Measurements from ENCODE around the gene ACOX3.

The ACOX3 gene

DNA sequence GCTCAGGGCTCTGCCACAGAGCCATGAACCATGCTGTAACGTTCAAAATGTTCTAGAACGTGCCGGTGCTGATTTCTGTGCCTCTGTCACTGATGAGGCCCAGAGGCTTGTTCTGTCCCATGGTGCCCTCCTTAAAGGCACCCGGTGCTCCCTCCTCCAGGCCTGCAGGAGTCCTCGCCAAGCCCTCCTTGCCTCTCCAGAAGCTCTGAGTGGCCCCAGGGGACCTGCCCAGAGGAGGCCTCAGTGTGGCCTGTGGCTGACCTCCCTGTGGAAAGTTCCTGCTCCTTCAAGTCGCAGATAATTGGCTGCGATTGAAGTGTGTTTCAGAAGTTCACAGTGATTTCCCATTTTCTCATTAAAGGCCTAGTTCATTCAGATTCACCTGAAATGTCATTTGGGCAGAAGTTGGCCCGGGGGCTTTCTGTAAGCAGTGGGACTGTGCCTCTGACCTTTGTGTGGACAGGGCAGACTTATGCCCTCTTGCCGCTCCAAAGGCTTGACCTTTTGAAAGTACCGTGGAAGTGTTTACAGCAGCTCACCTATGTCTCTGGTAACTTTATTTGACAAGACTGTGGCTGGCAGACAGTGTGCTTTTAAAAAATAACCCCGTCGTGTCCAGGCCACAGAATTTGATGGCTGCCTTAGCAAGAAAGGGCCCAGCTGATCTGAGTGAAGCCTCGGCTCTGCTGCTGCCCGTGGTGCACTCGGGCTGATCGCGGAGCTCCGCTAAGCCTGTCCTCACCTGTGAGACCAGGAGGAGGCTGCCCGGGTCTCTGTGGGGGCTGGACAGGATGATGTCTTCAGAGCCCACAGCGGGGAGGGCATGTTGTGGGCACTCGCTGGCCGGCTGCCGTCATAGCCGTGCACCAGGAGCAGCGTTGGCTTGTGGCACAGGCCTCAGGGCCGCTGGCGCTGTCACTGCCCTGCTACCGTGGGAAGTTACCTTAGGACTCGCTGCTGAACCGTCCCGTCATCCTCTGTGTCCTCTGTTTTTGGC lies 25.4 kb upstream of the ACOX3 start:
- DNase-seq = no peak

DNA sequence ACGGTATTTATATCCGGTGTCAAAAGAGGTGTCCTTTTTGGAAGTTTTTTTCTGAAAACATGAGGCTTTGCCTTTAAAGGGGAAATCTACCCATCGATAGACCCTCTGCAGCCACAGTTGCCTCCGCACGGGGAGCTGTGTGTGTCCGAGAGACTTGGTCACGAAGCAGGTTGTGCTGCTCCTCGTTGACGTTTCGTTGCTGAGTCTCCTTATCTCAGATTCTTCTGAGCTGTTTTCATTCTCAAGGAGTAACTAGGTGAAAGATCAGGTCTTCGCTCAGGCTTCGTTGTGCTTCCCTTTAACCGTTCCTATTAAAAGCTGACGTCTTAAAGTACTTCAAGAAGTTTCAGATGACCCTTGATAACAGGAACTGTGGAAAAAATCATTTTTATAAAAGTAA lies 23.9 kb upstream of the ACOX3 start:
- DNase-seq = no peak

DNA sequence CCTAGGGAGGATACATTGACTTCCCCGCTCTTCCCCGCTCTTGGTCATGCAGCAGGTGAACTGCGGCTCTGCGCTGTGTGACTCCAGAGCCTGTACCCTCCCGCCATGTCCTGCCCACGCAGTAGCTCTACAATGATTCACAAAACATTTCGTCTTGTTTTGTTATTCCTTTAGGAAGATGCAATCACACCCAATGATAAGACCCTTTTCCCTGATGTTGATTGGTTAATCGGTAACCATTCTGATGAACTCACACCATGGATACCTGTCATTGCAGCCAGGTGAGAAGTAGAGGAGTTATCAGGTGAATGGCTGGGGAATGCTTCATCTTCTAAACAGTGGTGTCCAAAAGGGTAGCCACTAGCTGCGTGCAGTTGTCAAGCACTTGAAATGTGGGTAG lies 23.3 kb upstream of the ACOX3 start:
- no peak for DNase-seq

DNA sequence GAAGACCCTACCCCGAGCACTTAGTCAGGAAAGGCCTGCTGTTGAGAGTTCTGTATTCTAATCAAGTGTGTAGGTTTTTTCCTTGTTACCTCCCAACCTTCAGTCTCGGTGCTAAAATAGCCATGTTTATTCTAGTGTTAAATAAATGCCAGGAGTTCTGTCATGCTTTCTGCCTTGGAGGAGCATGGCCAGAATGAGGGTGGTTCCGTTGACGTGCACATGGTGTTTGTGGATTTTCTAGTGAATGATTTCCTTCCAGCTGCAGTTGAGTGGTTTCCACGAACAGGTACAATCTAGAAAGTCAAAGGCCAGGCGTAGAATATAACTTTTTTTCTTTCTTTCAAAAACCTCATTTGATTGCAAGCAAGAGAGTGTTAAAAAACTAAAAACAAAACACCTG lies 21.1 kb upstream of the ACOX3 start:
- no peak for DNase-seq

DNA sequence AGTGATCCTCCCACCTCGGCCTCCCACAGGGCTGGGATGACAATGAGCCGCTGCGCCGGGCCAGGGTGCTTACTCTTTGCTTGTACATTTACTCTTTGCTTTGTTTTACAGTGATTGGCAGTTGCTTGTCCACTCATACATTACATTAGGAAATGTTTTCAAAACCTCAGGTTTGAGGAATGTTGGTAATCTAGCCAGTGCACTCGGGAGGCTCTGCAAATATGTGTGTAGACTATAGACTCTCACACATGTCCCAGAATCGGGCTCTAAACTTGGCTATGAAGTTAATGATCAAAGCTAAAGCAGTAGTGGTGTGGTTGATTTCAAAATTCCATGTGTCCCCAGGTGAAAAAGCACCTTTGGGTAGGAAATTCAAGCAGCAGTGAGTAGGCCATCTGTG lies 20.6 kb upstream of the ACOX3 start:
- no peak for DNase-seq

DNA sequence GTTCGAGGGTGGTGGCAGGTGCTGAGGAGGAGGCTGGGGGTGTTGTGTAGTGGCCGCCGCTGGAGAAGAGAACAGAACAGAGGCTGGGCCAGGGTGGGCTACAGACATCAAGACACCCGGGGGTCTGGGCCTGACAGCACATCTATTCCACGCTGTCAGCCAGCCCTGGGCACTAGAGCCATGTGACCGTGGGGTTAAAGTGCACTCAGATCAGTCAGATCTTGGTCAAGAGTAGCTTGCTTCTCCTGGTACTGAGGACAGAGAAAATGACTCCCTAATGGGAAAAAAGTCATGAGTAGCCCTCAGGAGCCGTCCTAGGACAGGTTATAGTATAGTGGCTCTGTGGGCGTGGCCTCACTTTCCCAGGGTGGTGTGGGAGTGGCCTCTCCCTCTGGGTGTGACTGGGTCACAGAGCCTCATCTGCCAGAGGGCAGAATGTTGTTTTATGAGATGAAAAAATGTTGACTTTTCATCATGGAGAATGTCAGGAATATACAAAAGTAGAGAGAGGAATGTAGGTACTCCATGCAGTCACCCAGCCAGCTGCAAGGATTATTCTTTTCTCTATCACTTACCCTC lies 19.4 kb upstream of the ACOX3 start:
- DNase-seq = no peak

DNA sequence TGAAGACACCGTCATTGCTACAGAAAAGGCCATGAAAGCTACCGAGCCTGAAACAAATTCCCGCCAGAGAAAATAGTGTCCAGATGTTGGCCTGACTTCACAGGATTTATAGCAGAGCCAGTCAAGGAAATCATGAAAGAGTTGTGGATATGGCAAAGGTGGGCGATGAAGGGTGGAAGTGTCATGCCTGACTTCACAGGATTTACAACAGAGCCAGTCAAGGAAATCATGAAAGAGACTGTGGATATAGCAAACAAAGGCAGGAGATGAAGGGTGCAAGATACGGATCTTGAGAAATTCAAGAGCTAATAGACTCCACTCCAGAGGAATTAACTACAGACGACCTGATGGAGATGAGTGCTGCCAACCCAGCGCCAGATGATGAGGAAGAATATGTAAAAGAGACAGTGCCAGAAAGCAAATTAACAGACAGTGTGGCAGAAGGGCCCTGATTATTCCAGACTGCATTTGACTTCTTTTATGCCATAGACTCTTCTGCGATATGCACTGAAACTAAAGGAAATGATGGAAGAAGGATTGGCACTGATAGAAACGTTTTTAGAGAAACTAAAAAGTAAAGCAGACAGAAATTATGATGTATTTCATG lies 17.2 kb upstream of the ACOX3 start:
- DNase-seq = no peak

DNA sequence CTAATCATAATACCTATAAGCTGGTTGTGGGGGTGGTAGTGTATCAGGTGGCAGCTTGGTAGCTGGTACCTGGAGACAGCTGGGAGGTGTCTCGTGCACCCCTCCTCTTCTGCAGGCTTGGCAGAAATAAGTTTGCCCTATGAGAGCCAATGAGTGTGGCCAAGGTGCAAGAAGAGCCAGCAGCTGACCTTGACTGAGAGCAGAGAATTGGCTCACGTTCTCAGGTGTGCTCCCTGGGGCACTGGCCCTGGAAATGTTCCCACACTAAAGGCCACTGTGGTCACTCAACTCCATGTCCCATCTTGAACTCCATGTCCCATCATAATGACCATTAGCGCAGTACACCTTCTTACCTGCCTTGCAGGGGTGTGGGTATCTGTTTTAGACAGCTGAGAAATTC lies 13.4 kb upstream of the ACOX3 start:
- no peak for DNase-seq

DNA sequence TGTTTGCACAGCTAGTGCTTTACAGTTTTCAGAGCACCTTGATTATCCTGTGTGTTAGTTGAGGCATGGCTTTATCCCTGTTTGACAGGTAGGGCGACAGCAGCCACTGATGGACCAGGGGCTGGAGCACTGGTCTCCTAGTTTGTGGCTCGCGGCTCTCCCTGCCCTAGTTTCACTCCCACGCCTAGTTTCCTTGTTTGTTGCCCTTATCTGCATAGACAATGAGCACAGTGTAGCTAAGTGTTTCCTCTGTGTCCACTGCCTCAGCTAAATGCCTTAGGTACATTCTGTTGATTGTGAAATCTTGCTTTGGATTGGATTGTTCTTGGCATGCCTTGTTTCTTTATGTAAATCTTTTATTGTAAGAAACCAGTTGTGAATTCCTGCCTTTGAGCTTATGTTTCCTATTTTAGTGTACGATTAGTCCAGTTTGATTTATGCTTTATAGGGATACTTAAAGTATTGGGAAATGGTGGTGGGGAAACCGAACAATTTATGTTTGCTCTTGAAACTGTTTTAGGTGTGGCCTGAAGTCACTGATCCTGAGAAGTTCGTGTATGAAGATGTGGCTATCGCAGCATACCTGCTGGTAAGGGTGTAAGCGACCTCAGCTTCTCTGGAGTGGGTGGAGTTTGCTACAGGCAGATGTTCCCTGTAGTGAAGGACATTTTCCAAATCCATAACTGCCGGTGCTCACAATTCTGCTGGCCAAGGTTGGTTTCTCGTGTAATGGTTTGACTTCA lies 11.1 kb upstream of the ACOX3 start:
- no peak for DNase-seq

DNA sequence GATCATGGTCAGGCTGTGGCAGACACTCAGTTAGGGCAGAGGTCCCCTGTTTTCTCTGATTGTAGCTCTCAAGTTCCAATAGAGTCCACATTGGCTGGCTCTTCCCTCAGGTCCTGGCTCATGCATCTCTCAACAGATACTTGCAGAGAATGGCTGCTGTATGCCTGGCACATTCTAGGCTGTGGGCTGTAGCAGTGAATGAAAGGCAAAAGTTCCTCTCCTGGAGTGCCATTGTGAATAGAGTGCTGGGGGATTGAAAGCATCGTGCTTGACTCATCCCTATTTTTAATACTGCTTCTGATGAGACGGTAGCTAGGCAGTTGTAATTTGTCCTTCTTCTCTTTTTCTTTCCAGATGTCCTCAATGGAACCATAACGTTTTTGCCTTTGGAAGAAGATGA lies 5.6 kb upstream of the ACOX3 start:
- no peak for DNase-seq

DNA sequence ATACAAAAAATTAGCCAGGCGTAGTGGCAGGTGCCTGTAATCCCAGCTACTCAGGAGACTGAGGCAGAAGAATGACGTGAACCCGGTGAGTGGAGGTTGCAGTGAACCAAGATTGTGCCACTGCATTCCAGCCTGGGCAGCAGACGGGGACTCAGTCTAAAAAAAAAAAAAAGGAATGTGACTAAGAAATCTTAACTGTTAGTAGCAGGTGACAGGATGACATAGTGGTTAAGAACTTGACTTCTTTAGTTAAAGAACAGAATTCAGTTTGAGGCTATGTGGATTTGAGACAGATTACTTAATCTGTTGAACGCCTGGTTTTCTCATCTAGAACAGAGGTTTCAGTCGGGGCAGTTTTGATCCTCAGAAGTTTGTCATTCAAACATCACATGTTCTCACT lies 3.3 kb upstream of the ACOX3 start:
- DNase-seq = no peak

DNA sequence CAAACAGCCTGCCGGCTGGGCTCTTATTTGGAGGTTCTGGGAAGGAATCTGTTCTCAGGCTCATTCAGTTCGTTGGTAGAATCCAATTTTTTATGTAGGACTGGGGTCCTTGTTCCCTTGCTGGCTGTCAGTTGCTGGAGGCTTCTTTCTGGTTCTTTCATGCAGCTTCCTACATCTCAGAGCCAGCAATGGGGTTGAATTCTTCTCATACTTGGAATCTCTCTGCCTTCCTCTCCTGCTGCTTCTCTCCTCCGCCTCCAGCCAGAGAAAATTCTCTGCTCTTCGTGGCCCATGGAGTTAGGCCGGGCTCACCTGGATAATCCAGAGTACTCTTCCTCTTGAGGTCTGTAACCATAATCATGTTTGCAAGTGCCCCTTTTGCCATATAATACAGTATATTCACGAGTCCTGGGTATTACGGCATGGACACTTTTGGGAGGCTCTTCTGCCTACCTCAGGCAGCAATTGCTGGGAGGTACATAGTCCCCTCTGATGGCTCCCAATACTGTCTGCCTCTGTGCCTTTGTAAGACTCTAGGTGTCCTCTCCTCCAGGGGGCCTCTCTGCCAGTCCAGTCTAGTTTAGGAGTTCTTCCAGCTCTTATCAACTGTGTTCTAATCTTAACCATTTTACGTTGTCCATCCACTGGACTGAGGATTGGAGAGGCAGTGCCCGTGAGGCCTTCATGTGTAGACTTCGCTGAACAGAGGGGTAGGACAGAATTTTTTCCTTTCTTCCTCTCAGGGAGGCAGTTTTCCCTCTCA lies 2.3 kb upstream of the ACOX3 start:
- no peak for DNase-seq

DNA sequence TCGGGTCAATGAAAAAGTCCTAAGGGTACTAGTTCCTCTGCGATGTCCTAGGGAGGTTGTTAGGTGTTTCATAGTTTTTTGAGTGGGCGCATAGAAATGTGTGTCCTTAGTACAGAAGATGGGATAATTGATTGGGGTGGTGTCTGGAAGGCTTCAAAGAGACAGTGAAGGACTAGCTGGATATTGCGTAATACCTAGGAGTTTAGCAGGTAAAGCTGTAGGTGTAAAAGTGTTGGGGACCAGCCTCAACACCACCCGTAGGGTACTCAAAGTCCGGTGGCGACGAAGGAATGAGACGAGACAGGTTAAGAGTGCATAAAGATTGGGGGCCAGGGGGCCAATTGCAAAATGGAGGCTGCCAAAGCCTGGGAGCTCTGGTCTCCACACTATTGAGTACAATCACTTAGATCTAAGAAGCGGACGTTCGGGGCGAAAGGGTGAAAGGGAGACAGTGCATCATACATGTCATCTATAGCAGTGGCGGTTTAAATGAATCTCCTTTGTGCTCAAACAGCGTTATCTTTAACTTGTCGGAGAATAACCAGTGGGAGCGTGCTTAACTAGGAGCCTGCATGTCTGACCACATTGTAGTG lies 1.1 kb upstream of the ACOX3 start:
- DNase-seq = no peak

DNA sequence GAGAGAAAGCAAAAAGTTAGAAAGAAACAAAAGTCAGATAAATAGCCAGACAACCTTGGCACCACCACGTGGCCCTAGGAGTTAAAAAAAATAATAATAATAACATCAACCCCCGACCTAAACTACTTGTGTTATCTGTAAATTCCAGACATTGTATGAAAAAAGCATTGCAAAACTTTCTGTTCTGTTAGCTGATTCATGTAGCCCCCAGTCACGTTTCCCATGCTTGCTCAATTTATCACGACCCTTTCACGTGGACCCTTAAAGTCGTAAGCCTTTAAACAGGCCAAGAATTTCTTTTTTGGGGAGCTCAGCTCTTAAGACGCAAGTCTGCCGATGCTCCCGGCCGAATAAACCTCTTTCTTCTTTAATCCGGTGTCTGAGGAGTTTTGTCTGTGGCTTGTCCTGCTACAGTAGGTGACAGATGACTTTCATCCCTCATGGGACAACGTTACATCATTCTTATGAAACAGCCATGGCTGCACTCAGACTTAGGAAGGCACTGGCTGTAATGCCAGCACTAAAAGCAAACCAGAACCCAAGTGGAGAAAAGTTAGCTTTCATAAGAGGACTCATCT lies 520 bp downstream of the ACOX3 start:
- peak; percentile 9 for DNase-seq

DNA sequence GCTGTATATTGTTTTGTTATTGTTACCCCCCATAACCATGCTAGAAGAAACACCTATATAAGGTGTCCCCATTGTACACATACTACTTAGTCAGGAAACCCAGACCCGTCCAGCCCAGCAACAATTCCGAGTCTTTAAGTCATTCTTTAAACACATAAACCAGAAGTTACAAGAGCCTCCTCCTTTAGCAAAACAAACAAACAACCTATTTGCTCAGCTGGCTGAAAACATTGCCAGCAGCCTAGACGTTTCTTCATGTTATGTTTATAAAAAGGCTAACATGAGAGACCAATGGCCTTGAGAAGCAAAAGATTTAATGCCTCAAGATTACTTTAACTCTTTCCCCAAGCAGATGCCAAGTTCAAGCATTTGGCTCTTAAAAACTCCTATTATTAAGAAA lies 1.4 kb downstream of the ACOX3 start:
- no peak for DNase-seq

DNA sequence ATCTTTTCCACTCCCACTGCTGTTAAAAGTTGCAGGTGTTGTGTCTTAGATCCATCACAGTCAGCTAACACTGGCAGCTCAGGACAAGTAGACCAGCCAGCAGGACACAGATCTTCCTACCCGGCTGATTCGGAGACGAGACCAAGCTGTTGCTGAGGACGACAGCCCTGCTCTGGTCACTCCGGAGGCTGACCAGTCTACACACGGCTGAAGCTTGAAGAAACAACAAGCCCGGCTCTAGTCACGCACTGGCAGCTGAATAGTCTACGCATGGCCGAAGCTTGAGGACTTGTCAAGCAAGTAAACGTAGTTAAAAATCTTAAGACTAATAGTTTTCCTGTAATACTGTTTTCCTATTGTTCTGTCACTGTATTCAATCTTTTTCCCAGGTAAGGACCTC lies 1.8 kb downstream of the ACOX3 start:
- no peak for DNase-seq

DNA sequence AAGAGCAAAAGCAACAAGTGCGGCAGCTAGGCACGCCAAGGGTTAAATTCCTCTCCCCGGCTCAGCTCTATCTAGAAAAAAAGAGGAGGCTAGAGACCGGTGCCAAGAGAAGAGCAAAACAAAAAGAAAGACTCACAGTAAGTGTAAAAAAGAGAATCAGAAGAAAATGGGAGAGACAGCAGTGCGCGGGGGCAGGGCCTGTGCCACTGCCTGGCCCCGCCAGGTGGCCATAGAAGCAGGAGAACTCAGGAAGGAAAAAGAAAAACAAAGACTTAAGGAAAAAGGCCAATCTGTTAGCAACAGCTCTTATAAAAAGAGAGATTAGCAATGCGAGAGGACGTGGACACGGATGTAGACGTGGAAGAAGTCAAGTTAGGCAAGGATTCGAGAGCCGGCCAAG lies 3.2 kb downstream of the ACOX3 start:
- DNase-seq = no peak

DNA sequence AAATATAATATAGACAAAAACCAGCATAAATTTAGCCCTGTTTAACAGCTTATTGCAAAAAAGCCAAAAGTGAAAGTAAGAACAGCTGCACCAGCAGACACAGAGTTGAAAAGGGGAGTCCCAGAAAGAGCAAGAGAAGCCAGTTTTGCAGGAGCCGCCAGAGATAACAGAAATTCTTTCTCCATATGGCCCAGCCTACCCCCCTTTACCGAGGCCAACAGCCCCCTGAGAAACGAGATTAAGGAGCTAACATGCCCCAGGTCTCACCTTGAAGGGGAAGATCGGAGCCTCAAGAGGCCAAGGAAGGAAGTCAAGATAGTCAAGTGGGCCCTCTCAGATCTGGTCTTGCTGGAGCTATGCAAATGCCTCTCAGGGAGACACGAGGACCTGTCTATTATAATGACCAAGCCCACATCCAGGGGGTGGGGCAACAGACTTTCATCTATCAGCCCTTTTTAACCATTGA lies 4.8 kb downstream of the ACOX3 start:
- DNase-seq = no peak

DNA sequence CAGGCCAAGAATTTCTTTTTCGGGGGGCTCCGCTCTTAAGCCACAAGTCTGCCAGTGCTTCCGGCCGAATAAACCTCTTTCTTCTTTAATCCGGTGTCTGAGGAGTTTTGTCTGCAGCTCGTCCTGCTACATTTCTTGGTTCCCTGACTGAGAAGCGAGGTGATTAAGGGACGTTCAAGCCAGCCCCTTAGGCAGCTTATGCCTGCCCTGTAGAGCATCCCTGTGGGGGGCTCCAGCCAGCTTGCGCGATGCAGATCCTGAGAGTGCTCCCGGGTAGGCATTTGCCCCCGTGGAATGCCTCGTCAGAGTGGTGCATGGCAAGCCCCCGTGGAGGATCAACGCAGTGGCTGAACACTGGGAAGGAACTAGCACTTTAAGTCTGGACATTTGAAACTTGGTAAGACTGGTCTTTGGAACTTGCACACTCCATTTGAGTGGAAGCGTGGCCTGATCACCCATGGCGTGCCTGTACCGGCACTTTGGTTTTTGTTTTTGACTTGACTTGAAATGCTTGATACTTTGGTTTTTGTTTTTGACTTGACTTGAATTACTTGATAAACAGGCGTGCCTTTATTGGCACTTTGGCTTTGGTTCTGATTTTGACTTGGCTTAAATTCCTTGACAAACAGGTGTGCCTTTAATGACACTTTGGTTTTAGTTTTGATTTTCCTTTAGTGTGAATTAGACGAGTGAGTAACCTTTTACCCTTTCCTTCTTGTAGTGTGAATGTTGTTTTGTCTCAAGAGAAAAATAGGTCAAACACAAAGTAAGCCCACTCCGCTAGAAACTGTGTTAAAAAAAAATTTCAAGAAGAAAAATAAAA lies 6.1 kb downstream of the ACOX3 start:
- no peak for DNase-seq

DNA sequence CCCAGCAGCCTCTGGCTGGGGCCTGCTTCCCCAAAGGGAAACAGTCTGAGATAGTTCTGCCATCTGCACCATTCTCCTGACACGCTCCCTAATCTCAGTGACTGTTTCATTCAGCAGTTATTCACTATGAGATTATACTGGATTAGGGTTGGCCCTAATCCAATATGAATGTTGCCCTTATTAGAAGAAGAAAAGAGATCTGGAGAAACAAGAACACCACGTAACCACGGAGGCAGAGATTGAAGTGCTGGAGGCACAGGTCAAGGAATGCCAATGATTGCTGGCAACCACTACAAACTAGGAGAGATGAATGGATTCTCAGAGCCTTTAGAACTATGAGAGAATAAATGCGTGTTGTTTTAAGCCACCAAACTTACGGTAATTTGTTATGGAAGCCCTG lies 7.4 kb downstream of the ACOX3 start:
- no peak for DNase-seq

DNA sequence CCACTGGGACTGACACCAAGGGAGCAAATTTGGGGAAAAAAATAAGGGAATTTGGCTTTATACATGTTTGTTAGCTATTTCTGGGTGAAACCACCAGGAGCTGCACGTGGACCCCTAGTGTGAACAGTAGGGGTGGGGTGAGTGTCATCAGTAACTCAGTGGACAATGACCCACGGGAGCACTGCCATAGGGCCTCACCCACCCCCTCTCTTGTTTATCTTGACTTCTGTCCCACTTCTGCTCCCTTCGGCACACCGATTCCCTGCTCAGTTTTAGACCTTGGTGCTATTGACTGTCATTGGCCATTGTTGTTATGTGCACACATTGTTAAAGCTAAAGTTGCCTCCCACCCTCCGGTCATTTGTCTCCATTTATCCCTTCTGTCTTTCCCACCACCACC lies 9.0 kb downstream of the ACOX3 start:
- DNase-seq = no peak

Measured in NCI-H1694 (cell line).